Measurements from ENCODE around the gene RGMA.

The RGMA gene

GRCh38 chr15:93072011-93072410, 17.0 kb downstream of the RGMA start:
- no peak for TF ChIP-seq CTCF (conservative IDR thresholded peaks at IDR 0.05)
- TF ChIP-seq ZFX (IDR thresholded peaks at IDR 0.05): no peak
- H3K27ac ChIP-seq: peak overlapping the region; percentile 30; the same call in 1 of the 2 replicates

GRCh38 chr15:93071469-93071936, 17.5 kb downstream of the RGMA start:
- H3K27ac ChIP-seq: no peak overlapping the region
- TF ChIP-seq ZFX (IDR thresholded peaks at IDR 0.05): no peak
- TF ChIP-seq CTCF (conservative IDR thresholded peaks at IDR 0.05): no peak

- TF ChIP-seq CTCF (conservative IDR thresholded peaks at IDR 0.05) (no peak), ZFX (IDR thresholded peaks at IDR 0.05) (no peak)
- H3K27ac ChIP-seq: no peak overlapping the region
These were observed 18.3 kb downstream of the RGMA start for GRCh38 chr15:93070551-93071296.

GRCh38 chr15:93070132-93070531, 18.9 kb downstream of the RGMA start:
- TF ChIP-seq ZFX (IDR thresholded peaks at IDR 0.05) (no peak), CTCF (conservative IDR thresholded peaks at IDR 0.05) (no peak)
- H3K27ac ChIP-seq: no peak overlapping the region

- no peak overlapping the region for H3K27ac ChIP-seq
- TF ChIP-seq ZFX (IDR thresholded peaks at IDR 0.05): no peak
- no peak for TF ChIP-seq CTCF (conservative IDR thresholded peaks at IDR 0.05)
These were observed 20.3 kb downstream of the RGMA start for GRCh38 chr15:93068581-93069199.

GRCh38 chr15:93067649-93068085, 21.3 kb downstream of the RGMA start:
- TF ChIP-seq ZFX (IDR thresholded peaks at IDR 0.05) (no peak), CTCF (conservative IDR thresholded peaks at IDR 0.05) (no peak)
- H3K27ac ChIP-seq: no peak overlapping the region

Data from C4-2B (cell line).